Endothelial cell of umbilical vein (primary cell): Measurements from ENCODE around the gene DGKI. TPM values are rescaled to one million over a fixed set of nuclear protein-coding genes. Genes with fewer than 3 reads are reported as not detected.

Experiments
- BruUV-seq: library from RNA; stranded (reverse); fragments of 400-500 nt; replicated peaks from 2 replicates; lab custom pipeline; 2021; lab: Mats Ljungman, UMichigan
- CTCF ChIA-PET: fragments of 300-600, 350-600 bp; sonication (Branson Sonifier 250); formaldehyde crosslinking; loops from one replicate; lab custom pipeline; 2021; ENCODE audit warnings: antibody characterized with exemption, inconsistent platforms; lab: Charles Lee
- POLR2A ChIA-PET: fragments of 300-600, 350-600 bp; sonication (Branson Sonifier 250); formaldehyde crosslinking; loops from one replicate; lab custom pipeline; 2021; ENCODE audit warnings: antibody characterized with exemption, inconsistent platforms; lab: Charles Lee
- DNase-seq: peaks from one replicate; pipeline ENCODE4 v3.0.0-alpha.2; 2011; ENCODE audit warnings: low read depth, low spot score
- FAIRE-seq: peaks from 2 replicates; lab custom pipeline; 2011; peaks lifted over from hg19 to GRCh38; lab: Jason Lieb, UNC
- H2AFZ ChIP-seq: 2 replicates; pipeline ENCODE4 v1.6.0; 2012; ENCODE audit warnings: low read depth, low read length, control low read depth, inconsistent platforms
- H3K27ac ChIP-seq: 2 replicates; pipeline ENCODE4 v1.5.1; 2011; ENCODE audit warnings: low read depth, mild to moderate bottlenecking, control low read depth, low read length, moderate library complexity; ENCODE audit not compliant: insufficient read depth
- H3K27me3 ChIP-seq, 2 experiments: 2 replicates each; pipeline versions ENCODE4 v1.6.0 to v1.6.1; 2011; ENCODE audit warnings: low read length in 2 of 2, mixed read lengths in 1 of 2; ENCODE audit not compliant: control insufficient read depth in 2 of 2, insufficient read depth in 2 of 2
- H3K36me3 ChIP-seq, 2 experiments: 2 replicates in 1 of 2; 3 replicates in 1 of 2; pipeline ENCODE4 v1.5.1; 2011; ENCODE audit warnings: low read length in 2 of 2, mild to moderate bottlenecking in 1 of 2, moderate library complexity in 1 of 2; ENCODE audit not compliant: control insufficient read depth in 2 of 2, insufficient read depth in 2 of 2; ENCODE audit errors: extremely low read depth in 1 of 2
- H3K4me1 ChIP-seq: 3 replicates; pipeline ENCODE4 v1.5.1; 2011; ENCODE audit warnings: mild to moderate bottlenecking, low read length; ENCODE audit not compliant: control insufficient read depth, insufficient read depth; ENCODE audit errors: extremely low read depth
- H3K4me2 ChIP-seq: 2 replicates; pipeline ENCODE4 v1.6.1; 2011; ENCODE audit warnings: low read length, control low read depth, mixed read lengths; ENCODE audit not compliant: insufficient read depth
- H3K4me3 ChIP-seq, 3 experiments: fragments of 200-600 bp in 1 of 3; sonication (generic), shearing (Covaris generic) in 1 of 3; replicated peaks in 1 of 3; 2 replicates each; pipeline ENCODE4 v1.5.1; 2011 to 2016; ENCODE audit warnings: control low read depth in 3 of 3, low read length in 3 of 3, mild to moderate bottlenecking in 2 of 3, inconsistent platforms in 1 of 3, low read depth in 1 of 3, moderate library complexity in 1 of 3; ENCODE audit not compliant: insufficient read depth in 1 of 3
- H3K79me2 ChIP-seq: 2 replicates; pipeline ENCODE4 v1.6.0; 2012; ENCODE audit warnings: low read length, inconsistent platforms; ENCODE audit not compliant: control insufficient read depth, insufficient read depth
- H3K9ac ChIP-seq: replicated peaks from 2 replicates; pipeline ENCODE3; 2011; ENCODE audit warnings: low read length, control low read depth; ENCODE audit not compliant: insufficient read depth; ENCODE audit errors: extremely low read depth
- H3K9me1 ChIP-seq: replicated peaks from 3 replicates; pipeline ENCODE4 v1.6.0; 2011; ENCODE audit warnings: mild to moderate bottlenecking, low read length; ENCODE audit not compliant: control insufficient read depth, insufficient read depth; ENCODE audit errors: extremely low read depth
- H3K9me3 ChIP-seq: replicated peaks from 2 replicates; pipeline ENCODE4 v1.5.1; 2012; ENCODE audit warnings: low read length, inconsistent platforms; ENCODE audit not compliant: control insufficient read depth, insufficient read depth
- H4K20me1 ChIP-seq: replicated peaks from 2 replicates; pipeline ENCODE3; 2011; ENCODE audit warnings: mild to moderate bottlenecking, low read length; ENCODE audit not compliant: control insufficient read depth, insufficient read depth; ENCODE audit errors: extremely low read depth
- CTCF ChIP-seq, 2 donors: IDR thresholded peaks; 1 replicate in 1 of 2; 2 replicates in 1 of 2; pipeline ENCODE4 v1.5.1; 2011; ENCODE audit warnings: low read length in 2 of 2, mild to moderate bottlenecking in 2 of 2, moderate library complexity in 2 of 2, control low read depth in 1 of 2, inconsistent platforms in 1 of 2, low read depth in 1 of 2; ENCODE audit not compliant: insufficient read depth in 1 of 2; ENCODE audit errors: extremely low read depth in 1 of 2
- EZH2 ChIP-seq: IDR thresholded peaks from 2 replicates; pipeline ENCODE4 v1.6.1; 2012; ENCODE audit warnings: borderline replicate concordance, low read depth, mild to moderate bottlenecking, moderate library complexity, low read length, inconsistent platforms; ENCODE audit not compliant: severe bottlenecking
- FOS ChIP-seq: IDR thresholded peaks from 2 replicates; pipeline ENCODE4 v1.6.1; 2011; ENCODE audit warnings: mild to moderate bottlenecking, low read length, moderate library complexity, borderline replicate concordance; ENCODE audit not compliant: insufficient read depth
- GATA2 ChIP-seq: IDR thresholded peaks from 2 replicates; pipeline ENCODE4 v1.7.0; 2011; ENCODE audit warnings: low read depth, mild to moderate bottlenecking, moderate library complexity, mixed read lengths, low read length; ENCODE audit not compliant: insufficient read length, insufficient read depth
- JUN ChIP-seq: IDR thresholded peaks from 2 replicates; pipeline ENCODE4 v1.6.1; 2011; ENCODE audit warnings: borderline replicate concordance, low read depth; ENCODE audit not compliant: insufficient read length, insufficient read depth
- MYC ChIP-seq: IDR thresholded peaks from one replicate; pipeline ENCODE4 v1.6.1; 2011; ENCODE audit warnings: mild to moderate bottlenecking, low read depth, low read length
- POLR2A ChIP-seq: IDR thresholded peaks from 2 replicates; pipeline ENCODE4 v1.6.1; 2012; ENCODE audit warnings: low read depth, mild to moderate bottlenecking, control low read depth, low read length
- POLR2AphosphoS5 ChIP-seq: IDR thresholded peaks from 2 replicates; pipeline ENCODE4 v1.6.1; 2012; ENCODE audit warnings: low read depth, mild to moderate bottlenecking, control low read depth, low read length, moderate library complexity; ENCODE audit not compliant: insufficient read depth
- dilution Hi-C: fragments of 300-500 bp; cut with MboI; formaldehyde crosslinking; loops from one replicate; pipeline ENCODE4 v1.15.0; 2019; ENCODE audit warnings: low sequenced_read_pairs; ENCODE audit not compliant: extremely low pct_ligation_motif_present
- intact Hi-C: fragments of 100-400 bp; cut with micrococcal nuclease; formaldehyde crosslinking; loops from one replicate; pipeline ENCODE4 v1.10.0; 2022
- polyA plus RNA-seq, 4 experiments: library from polyadenylated mRNA; depleted of rRNA in 3 of 4; stranded (reverse) in 3 of 4; unstranded in 1 of 4; fragments of >200 nt; gene quantifications; 2 replicates each; pipeline versions ENCODE4 v1.2.1 to v1.2.3, GENCODE V29; 2011 to 2012; ENCODE audit warnings: missing spikeins in 1 of 4
- total RNA-seq: library from RNA; stranded (reverse); gene quantifications from 2 replicates; pipeline ENCODE4 v1.2.3, GENCODE V29; 2021
- TF ChIP-seq, protein P1 (sequence below): IDR thresholded peaks from 2 replicates; pipeline ENCODE4 v1.6.1; 2011; ENCODE audit not compliant: insufficient read depth, insufficient read length

Gene DGKI
- total and polyA plus RNA-seq, 2 donors (not counting 3 experiments of a cell fraction or from before 2014, with no cell fraction given) = 0.11 to 0.51 TPM

DNA sequence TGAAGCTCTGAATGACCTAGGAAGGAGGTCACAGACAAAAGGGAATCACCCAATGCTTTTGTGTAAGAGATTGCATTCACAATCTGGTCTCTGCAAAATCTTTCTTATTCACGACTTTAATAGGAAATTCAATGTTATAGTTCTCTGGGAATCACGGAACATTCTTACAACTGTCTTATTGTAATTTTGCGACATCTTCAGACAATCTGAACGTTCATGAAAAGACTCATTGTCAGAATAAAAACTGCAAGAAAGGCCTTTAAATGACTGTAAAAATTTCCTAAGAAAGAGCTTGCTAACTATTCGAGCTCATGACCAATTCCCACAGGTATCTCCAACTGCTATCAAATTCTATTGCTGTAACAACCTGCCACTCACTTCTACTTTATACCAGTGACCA, 130.7 kb downstream of the DGKI start:
- no peaks in the 10 kb centered on the region for H3K36me3 ChIP-seq
- no peaks in the 10 kb centered on the region for H3K9me3 ChIP-seq
- FAIRE-seq = no peak
- POLR2A ChIA-PET = no interaction called here
- intact Hi-C loops = no loop called here
- no peak overlapping the region for H3K9ac ChIP-seq
- no peaks in the 10 kb centered on the region for H3K9me1 ChIP-seq
- peaks cover 0 to 3% of the 10 kb centered on the region in 2 experiments for H3K27me3 ChIP-seq
- no peak overlapping the region for H3K4me2 ChIP-seq
- no peak overlapping the region for H2AFZ ChIP-seq
- DNase-seq = no peak
- no peaks in the 10 kb centered on the region for H4K20me1 ChIP-seq
- CTCF ChIA-PET = no interaction called here
- dilution Hi-C loops = no loop called here
- TF ChIP-seq POLR2A = no peak
- TF ChIP-seq CTCF (IDR thresholded peaks at IDR 0.05; ENCODE audit: extremely low read depth in 1 of 2, insufficient read depth in 1 of 2, low read depth in 1 of 2, low read length in 2 of 2) = no peak
- no peak for TF ChIP-seq JUN
- no peak for TF ChIP-seq POLR2AphosphoS5
- TF ChIP-seq GATA2 = no peak
- no peak for TF ChIP-seq MYC
- TF ChIP-seq EZH2 = no peak
- TF ChIP-seq, protein P1, sequence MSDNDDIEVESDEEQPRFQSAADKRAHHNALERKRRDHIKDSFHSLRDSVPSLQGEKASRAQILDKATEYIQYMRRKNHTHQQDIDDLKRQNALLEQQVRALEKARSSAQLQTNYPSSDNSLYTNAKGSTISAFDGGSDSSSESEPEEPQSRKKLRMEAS = no peak
- no peak for TF ChIP-seq FOS
- no peaks in the 10 kb centered on the region for H3K79me2 ChIP-seq
- H3K27ac ChIP-seq = no peak overlapping the region
- no TSS peak for BruUV-seq
- H3K4me3 ChIP-seq = no peak overlapping the region
- no peaks in the 10 kb centered on the region for H3K4me1 ChIP-seq
